ENCODE measurements around the gene DHDH.

The DHDH gene

DNA sequence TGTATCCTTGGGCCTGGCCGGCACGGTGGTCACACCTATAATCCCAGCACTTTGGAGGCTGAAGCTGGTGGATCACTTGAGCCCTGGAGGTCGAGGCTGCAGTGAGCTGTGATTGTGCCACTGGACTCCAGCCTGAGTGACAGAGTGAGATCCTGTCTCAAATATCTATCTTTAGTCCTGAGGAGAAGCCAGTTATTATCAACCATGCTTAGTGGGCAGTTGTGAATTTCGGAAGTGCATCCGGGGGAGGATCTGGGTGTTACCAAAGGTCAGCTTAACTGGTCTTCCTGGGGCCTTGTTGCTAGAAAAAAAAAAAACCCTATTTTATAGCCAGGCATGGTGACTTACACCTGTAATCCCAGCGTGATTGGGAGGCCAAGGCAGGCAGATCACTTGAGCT is 9.6 kb downstream of the DHDH start:
- DNase-seq (ENCODE audit: extremely low read depth, low read depth) = no peak
- H3K4me3 ChIP-seq (replicated peaks; ENCODE audit: low read depth, low read length) = no peak overlapping the region
- TF ChIP-seq, protein P1, sequence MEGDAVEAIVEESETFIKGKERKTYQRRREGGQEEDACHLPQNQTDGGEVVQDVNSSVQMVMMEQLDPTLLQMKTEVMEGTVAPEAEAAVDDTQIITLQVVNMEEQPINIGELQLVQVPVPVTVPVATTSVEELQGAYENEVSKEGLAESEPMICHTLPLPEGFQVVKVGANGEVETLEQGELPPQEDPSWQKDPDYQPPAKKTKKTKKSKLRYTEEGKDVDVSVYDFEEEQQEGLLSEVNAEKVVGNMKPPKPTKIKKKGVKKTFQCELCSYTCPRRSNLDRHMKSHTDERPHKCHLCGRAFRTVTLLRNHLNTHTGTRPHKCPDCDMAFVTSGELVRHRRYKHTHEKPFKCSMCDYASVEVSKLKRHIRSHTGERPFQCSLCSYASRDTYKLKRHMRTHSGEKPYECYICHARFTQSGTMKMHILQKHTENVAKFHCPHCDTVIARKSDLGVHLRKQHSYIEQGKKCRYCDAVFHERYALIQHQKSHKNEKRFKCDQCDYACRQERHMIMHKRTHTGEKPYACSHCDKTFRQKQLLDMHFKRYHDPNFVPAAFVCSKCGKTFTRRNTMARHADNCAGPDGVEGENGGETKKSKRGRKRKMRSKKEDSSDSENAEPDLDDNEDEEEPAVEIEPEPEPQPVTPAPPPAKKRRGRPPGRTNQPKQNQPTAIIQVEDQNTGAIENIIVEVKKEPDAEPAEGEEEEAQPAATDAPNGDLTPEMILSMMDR (IDR thresholded peaks at IDR 0.05; ENCODE audit: low read depth, low read length, missing control alignments) = no peak

DNA sequence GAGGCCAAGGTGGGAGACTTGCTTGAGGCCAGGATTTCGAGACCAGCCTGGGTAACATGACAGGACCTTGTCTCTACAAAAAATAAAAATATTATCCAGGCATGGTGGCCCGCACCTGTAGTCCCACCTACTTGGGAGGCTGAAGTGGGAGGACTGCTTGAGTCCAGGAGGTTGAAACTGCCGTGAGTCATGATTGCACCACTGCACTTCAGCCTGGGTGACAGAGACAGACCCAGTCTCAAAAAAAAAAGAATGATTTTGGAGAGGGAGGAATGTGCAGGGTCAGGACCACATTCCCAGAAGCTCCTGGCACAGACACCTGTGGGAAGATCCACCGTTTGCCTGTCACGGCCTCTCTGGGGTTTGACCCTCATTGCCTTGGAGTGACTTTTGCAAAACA is 11.9 kb downstream of the DHDH start:
- no peak for DNase-seq (ENCODE audit: extremely low read depth, low read depth)
- TF ChIP-seq, protein P1 (IDR thresholded peaks at IDR 0.05; ENCODE audit: low read depth, low read length, missing control alignments) = no peak
- no peak overlapping the region for H3K4me3 ChIP-seq (replicated peaks; ENCODE audit: low read depth, low read length)

GRCh38 chr19:48945817-48946216 is 12.3 kb downstream of the DHDH start:
- TF ChIP-seq, protein P1 (IDR thresholded peaks at IDR 0.05; ENCODE audit: low read depth, low read length, missing control alignments) = no peak
- no peak overlapping the region for H3K4me3 ChIP-seq (replicated peaks; ENCODE audit: low read depth, low read length)
- DNase-seq (ENCODE audit: extremely low read depth, low read depth) = no peak

DNA sequence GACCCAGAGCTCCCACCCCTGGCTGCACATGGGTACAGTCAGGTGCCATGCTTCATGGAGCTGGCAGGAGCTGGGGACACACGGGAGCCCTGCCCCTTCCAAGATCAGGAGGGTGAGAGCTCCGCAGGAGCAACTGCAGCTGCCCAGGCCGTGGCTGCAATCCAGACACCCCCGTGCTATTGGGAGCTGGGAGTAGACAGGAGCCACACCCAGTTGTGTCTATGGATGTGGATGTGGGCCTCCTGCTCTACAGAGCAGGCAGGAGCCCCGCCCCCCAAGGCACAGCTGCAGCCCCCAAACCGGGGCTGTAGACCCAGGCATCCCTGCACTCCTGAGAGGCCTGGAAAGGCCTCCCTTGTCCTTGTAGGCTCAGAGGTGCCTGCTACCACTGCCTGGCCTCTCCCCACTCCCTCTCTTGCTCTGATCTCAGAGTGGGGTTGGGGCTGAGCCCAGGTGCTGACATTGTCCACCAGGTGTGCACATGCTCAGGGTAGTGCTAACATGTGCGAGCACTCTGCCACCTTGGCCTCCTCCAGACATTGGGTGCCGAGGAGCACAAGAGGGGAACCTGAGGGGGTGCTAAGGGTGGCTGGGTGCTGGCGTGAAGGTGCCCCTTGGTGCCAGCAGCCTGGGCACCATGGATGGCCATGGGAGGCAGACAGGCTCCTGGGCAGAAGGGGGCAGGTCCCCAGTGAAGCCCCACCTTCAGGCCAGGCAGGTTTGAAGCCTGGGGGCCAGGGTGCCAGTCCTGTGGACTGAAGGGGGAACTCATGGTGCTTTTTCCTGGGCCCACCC is 13.2 kb downstream of the DHDH start:
- TF ChIP-seq, protein P1 (IDR thresholded peaks at IDR 0.05; ENCODE audit: low read depth, low read length, missing control alignments) = no peak
- DNase-seq (ENCODE audit: extremely low read depth, low read depth) = no peak
- H3K4me3 ChIP-seq (replicated peaks; ENCODE audit: low read depth, low read length) = no peak overlapping the region

GRCh38 chr19:48947258-48947542 is 13.7 kb downstream of the DHDH start:
- TF ChIP-seq, protein P1 (IDR thresholded peaks at IDR 0.05; ENCODE audit: low read depth, low read length, missing control alignments) = no peak
- H3K4me3 ChIP-seq (replicated peaks; ENCODE audit: low read depth, low read length) = no peak overlapping the region
- no peak for DNase-seq (ENCODE audit: extremely low read depth, low read depth)

DNA sequence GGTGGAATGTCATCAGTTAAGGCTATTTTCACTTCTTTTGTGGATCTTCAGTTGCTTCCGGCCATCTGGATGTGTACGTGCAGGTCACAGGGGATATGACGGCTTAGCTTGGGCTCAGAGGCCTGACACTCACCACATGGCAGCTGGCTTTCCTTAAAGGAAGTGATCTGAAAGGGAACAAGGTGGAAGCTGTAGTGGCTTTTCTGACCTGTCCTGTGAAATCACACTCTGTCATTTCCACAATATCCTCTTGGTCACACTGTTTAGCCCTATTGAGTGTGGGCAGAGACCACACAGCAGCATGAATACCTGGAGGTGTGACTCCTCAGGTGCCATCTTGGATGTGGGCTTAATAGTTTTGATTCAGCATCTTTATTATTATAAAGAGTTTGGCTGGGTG is 16.7 kb downstream of the DHDH start:
- DNase-seq (ENCODE audit: extremely low read depth, low read depth) = no peak
- TF ChIP-seq, protein P1 (IDR thresholded peaks at IDR 0.05; ENCODE audit: low read depth, low read length, missing control alignments) = no peak
- no peak overlapping the region for H3K4me3 ChIP-seq (replicated peaks; ENCODE audit: low read depth, low read length)

Data from HFF-Myc (cell line).